BLaER1 (cell line): Measurements from ENCODE around the gene HOXB9.

Source experiments
- H3K27ac ChIP-seq: shearing (Covaris generic); formaldehyde crosslinking; 2 replicates; pipeline ENCODE4 v1.8.1; 2022
- H3K27me3 ChIP-seq: shearing (Covaris generic); formaldehyde crosslinking; 2 replicates; pipeline ENCODE4 v1.8.1; 2022
- H3K36me3 ChIP-seq: shearing (Covaris generic); formaldehyde crosslinking; 2 replicates; pipeline ENCODE4 v1.8.1; 2022
- H3K4me1 ChIP-seq: shearing (Covaris generic); formaldehyde crosslinking; 2 replicates; pipeline ENCODE4 v1.8.1; 2022
- H3K4me2 ChIP-seq: shearing (Covaris generic); formaldehyde crosslinking; 2 replicates; pipeline ENCODE4 v1.8.1; 2022
- H3K4me3 ChIP-seq: shearing (Covaris generic); formaldehyde crosslinking; 2 replicates; pipeline ENCODE4 v1.8.1; 2022
- H3K9ac ChIP-seq: shearing (Covaris generic); formaldehyde crosslinking; 2 replicates; pipeline ENCODE4 v1.8.1; 2022
- H3K9me3 ChIP-seq: shearing (Covaris generic); formaldehyde crosslinking; 2 replicates; pipeline ENCODE4 v1.8.1; 2022
- H4K20me1 ChIP-seq: shearing (Covaris generic); formaldehyde crosslinking; 2 replicates; pipeline ENCODE4 v1.8.1; 2022
- Cebpa-rat ChIP-seq: shearing (Covaris generic); IDR thresholded peaks from 2 replicates; pipeline ENCODE4 v1.8.1; 2022

The HOXB9 gene

DNA sequence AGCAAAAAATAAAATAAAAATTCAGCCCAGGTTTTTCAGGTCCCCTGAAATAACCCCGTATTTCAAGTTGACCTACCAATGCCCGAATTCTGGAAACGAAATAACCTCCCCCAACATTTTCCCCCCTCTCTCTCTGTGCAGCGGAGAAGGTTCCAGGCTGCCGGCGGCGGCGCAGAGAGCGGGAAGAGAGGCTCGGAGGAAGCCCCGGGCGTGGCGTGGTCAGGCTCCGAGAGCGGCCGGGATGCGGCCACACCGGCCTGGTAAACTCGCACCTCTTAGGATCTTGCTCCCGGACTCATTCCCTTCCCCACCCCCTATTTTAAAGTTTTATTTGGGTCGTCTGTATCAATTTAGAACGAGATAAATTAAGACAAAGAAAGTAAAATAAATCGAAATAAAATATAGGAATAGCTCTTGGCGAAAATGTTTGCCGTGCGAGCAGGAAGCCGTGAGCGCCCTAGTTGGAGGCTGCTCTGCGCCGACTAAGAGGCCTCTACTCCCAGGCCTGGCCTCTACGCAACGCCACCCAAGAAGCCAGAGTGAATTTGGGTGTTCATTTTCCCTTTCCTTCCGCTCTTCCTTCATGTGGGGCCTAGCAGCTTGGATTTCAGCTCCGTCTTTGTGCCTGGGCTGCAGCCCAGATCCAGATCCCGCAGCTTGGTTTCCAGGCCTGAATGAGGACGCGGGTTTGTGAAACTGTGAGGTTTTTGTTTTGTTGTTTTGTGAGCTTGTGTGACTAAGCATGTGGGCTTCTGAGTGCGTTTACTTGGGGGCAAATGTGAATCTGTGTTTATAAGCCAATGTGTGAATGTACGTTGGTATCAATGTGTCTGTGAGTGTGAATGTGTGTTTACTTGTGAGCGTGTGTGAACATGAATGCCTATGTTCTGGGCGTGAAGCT lies 19.9 kb downstream of the HOXB9 start:
- H4K20me1 ChIP-seq: peaks cover 99% of the 10 kb centered on the region
- H3K27ac ChIP-seq: no peak overlapping the region
- no peaks in the 10 kb centered on the region for H3K36me3 ChIP-seq
- H3K4me2 ChIP-seq: no peak overlapping the region
- no peaks in the 10 kb centered on the region for H3K4me1 ChIP-seq
- H3K27me3 ChIP-seq: peaks cover 100% of the 10 kb centered on the region
- no peak for TF ChIP-seq Cebpa-rat
- no peak overlapping the region for H3K4me3 ChIP-seq
- H3K9ac ChIP-seq: no peak overlapping the region
- peaks cover 8% of the 10 kb centered on the region; the same call in 1 of the 2 replicates for H3K9me3 ChIP-seq

- Histone ChIP-seq H3K9ac (no peak overlapping the region), H3K4me2 (no peak overlapping the region), H3K27me3 (peaks cover 100% of the 10 kb centered on the region), H3K4me3 (no peak overlapping the region), H4K20me1 (peaks cover 99% of the 10 kb centered on the region), H3K9me3 (peaks cover 4% of the 10 kb centered on the region; the same call in 1 of the 2 replicates), H3K4me1 (no peaks in the 10 kb centered on the region), H3K27ac (no peak overlapping the region), H3K36me3 (no peaks in the 10 kb centered on the region)
- TF ChIP-seq Cebpa-rat: no peak
Observed at GRCh38 chr17:48605409-48605919, 20.7 kb downstream of the HOXB9 start.

GRCh38 chr17:48604770-48605329 lies 21.3 kb downstream of the HOXB9 start, which contains the start of gene HOXB6:
HOXB6 (minus strand) TSS chr17:48604986; CDS start chr17:48598150, 6,836 bp downstream.
- TF ChIP-seq Cebpa-rat: no peak
- Histone ChIP-seq H3K27me3 (peaks cover 100% of the 10 kb centered on the region), H4K20me1 (peaks cover 99% of the 10 kb centered on the region), H3K9me3 (no peaks in the 10 kb centered on the region), H3K27ac (no peak within 1 kb of the TSS), H3K9ac (no peak within 1 kb of the TSS), H3K4me3 (no peak within 1 kb of the TSS), H3K4me2 (no peak within 1 kb of the TSS), H3K36me3 (no peaks in the 10 kb centered on the region), H3K4me1 (no peaks in the 10 kb centered on the region)

GRCh38 chr17:48603959-48604769 lies 22.0 kb downstream of the HOXB9 start:
- Histone ChIP-seq H4K20me1 (peaks cover 99% of the 10 kb centered on the region), H3K9me3 (no peaks in the 10 kb centered on the region), H3K27me3 (peaks cover 100% of the 10 kb centered on the region), H3K4me2 (no peak overlapping the region), H3K4me1 (no peaks in the 10 kb centered on the region), H3K9ac (no peak overlapping the region), H3K36me3 (no peaks in the 10 kb centered on the region), H3K4me3 (no peak overlapping the region), H3K27ac (no peak overlapping the region)
- TF ChIP-seq Cebpa-rat: no peak

DNA sequence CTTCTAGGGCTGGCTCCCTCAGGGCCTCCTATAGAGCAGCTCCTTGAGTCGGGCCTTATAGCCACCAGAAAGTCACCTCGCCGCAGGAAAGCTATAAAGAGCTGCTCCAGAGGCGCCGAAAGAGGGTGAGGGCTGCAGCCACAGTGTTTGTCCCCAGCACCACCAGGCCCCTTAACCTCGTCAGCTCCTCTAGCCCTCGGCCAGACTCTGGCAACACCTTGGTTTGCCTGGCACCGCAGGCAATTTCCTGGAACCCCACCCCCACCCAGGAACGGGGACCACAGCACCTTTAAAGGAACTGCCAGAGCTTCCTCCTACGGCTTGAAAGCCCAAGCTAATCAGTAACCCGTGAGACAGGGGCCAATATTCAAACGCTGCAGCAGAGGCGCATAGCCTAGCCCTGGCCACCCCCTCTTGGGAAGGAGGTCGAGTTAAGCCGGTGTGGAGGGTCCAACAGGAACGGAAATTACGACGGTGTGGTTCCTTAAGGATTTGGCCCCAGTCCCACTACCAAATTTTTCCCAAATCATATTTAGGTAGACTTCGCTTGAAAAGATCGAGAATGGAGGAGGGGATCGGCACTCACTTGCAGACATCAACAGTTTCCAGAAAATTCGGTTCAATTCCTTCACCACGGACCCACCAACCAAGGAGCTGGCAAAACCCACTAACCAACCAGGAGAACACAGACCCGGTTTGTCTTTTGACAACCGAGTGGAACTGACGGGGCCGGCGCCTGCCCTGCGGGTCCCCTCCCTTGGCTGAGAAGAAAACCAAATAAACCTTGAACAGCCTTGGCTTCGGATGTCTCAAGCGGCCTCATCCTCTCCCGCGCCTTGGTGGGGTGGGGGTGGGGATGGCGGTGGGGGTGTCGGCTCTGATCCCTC lies 24.4 kb downstream of the HOXB9 start:
- TF ChIP-seq Cebpa-rat: no peak
- Histone ChIP-seq H3K27me3 (peaks cover 100% of the 10 kb centered on the region), H4K20me1 (peaks cover 99% of the 10 kb centered on the region), H3K27ac (no peak overlapping the region), H3K4me2 (no peak overlapping the region), H3K4me3 (no peak overlapping the region), H3K4me1 (no peaks in the 10 kb centered on the region), H3K9ac (no peak overlapping the region), H3K9me3 (peaks cover 9% of the 10 kb centered on the region), H3K36me3 (no peaks in the 10 kb centered on the region)

GRCh38 chr17:48601207-48601538 lies 25.0 kb downstream of the HOXB9 start:
- no peaks in the 10 kb centered on the region for H3K4me1 ChIP-seq
- peaks cover 9% of the 10 kb centered on the region for H3K9me3 ChIP-seq
- H3K4me3 ChIP-seq: no peak overlapping the region
- peaks cover 99% of the 10 kb centered on the region for H4K20me1 ChIP-seq
- no peak overlapping the region for H3K9ac ChIP-seq
- H3K4me2 ChIP-seq: no peak overlapping the region
- peaks cover 100% of the 10 kb centered on the region for H3K27me3 ChIP-seq
- H3K36me3 ChIP-seq: no peaks in the 10 kb centered on the region
- TF ChIP-seq Cebpa-rat: no peak
- no peak overlapping the region for H3K27ac ChIP-seq

DNA sequence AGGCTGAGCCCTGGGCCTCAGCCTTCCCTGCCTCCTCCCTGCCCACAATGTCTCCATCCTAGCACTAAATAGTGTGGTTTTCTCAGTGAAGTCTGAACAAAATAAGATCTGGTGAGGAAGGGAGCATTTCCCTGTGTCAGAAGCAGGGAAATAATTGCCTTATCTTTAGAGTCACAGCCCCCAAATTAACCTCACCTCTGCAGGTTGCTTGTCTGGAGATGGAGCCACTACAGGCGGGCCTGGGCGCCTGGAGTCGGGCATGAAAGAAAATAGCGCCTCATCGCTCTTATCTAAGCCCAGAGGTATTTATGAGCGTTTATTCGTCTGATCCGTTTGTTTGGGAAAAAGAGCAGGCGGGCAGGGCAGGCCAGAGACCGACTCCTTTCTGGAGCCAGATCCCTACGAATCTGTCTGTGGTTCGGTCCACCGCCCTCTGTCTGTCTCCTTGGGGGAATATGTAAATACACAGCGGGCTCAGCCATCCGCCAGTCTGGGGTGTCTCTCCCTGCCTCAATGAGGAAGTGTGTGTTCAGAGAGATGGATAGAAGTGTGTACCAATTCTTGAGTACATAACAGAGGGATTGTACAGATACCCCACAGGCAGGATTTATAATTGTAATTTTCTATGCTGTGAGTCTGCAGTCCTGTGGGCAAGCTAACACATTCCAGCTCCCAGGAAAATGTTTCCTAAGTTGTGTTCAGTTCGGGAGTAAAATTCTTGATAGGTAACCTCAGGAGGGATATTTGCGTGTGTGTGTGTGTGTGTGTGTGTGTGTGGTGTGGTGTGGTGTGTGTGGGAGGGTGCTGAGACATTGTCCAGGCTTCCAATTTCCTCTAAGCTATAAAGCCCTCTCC lies 25.7 kb downstream of the HOXB9 start:
- Histone ChIP-seq H3K9me3 (peaks cover 9% of the 10 kb centered on the region), H3K27ac (no peak overlapping the region), H3K27me3 (peaks cover 100% of the 10 kb centered on the region), H3K4me3 (no peak overlapping the region), H3K9ac (no peak overlapping the region), H3K4me1 (no peaks in the 10 kb centered on the region), H3K36me3 (no peaks in the 10 kb centered on the region), H4K20me1 (peaks cover 99% of the 10 kb centered on the region), H3K4me2 (no peak overlapping the region)
- TF ChIP-seq Cebpa-rat: no peak

DNA sequence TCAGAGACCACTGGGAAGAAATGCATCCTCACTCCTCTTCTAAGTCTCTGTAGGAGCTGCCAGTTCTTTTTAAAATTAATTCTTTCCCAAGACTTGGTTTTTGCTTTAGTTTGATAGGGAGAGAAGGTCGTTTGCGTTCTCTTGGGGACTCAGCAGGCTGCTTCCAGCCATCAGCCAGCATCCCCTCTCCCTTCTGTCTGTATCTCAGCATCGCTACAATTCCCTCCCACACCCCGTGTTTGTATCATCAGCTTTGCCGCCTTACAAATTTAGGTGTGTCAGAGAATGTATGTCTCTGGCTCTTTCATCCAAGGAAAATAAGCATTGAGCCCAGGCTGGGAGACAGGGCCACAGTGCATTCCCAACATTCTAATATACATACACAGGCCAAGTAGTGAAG lies 26.8 kb downstream of the HOXB9 start:
- H3K4me2 ChIP-seq: no peak overlapping the region
- peaks cover 99% of the 10 kb centered on the region for H4K20me1 ChIP-seq
- H3K4me3 ChIP-seq: no peak overlapping the region
- peaks cover 100% of the 10 kb centered on the region for H3K27me3 ChIP-seq
- H3K9ac ChIP-seq: no peak overlapping the region
- no peaks in the 10 kb centered on the region for H3K4me1 ChIP-seq
- no peak for TF ChIP-seq Cebpa-rat
- peaks cover 9% of the 10 kb centered on the region for H3K9me3 ChIP-seq
- H3K27ac ChIP-seq: no peak overlapping the region
- H3K36me3 ChIP-seq: no peaks in the 10 kb centered on the region
